Vagina (tissue), 2 donors: Measurements from ENCODE around the gene CNTNAP5. TPM values are rescaled to one million over a fixed set of nuclear protein-coding genes. Genes with fewer than 3 reads are reported as not detected.

Source experiments
- DNase-seq, 2 donors: peaks; one replicate each; pipeline ENCODE4 v3.0.0-alpha.2; 2017; ENCODE audit errors: extremely low spot score in 2 of 2
- H3K27ac ChIP-seq: fragments of 200-600 bp; sonication (generic); one replicate; pipeline ENCODE4 v1.5.1; 2019
- H3K27me3 ChIP-seq: fragments of 200-600 bp; sonication (generic); one replicate; pipeline ENCODE4 v1.5.1; 2019
- H3K36me3 ChIP-seq, 2 donors: fragments of 200-600 bp; sonication (generic); one replicate each; pipeline ENCODE4 v1.5.1; 2017 to 2019
- H3K4me1 ChIP-seq: fragments of 200-600 bp; sonication (generic); one replicate; pipeline ENCODE4 v1.5.1; 2019
- H3K4me3 ChIP-seq, 2 donors: fragments of 200-600 bp; sonication (generic); 1 replicate in 1 of 2; 2 replicates in 1 of 2; pipeline ENCODE4 v1.5.1; 2016 to 2019
- H3K9me3 ChIP-seq: fragments of 200-600 bp; sonication (generic); one replicate; pipeline ENCODE4 v1.5.1; 2019
- POLR2A ChIP-seq, 2 donors: fragments of 450-650 bp; IDR thresholded peaks; one replicate each; pipeline ENCODE4 v1.6.1; 2017; ENCODE audit warnings: antibody characterized with exemption in 2 of 2, mild to moderate bottlenecking in 2 of 2, moderate library complexity in 2 of 2
- POLR2AphosphoS5 ChIP-seq, 2 donors: sonication (generic); formaldehyde crosslinking; IDR thresholded peaks; one replicate each; pipeline ENCODE4 v1.9.0; 2017; ENCODE audit warnings: antibody characterized with exemption in 2 of 2, mild to moderate bottlenecking in 2 of 2, low read depth in 1 of 2; ENCODE audit not compliant: insufficient read depth in 1 of 2
- intact Hi-C: fragments of 100-400 bp; cut with DNase I; formaldehyde crosslinking; loops from one replicate; pipeline ENCODE4 v1.15.1; 2023
- total RNA-seq: library from RNA; depleted of rRNA; stranded (reverse); fragments of >200 nt; gene quantifications from one replicate; pipeline ENCODE4 v1.2.3, GENCODE V29; 2016
- TF ChIP-seq, protein P1 (sequence below), 3 experiments: fragments of 450-650 bp in 2 of 3; fragments of 200-600 bp in 1 of 3; sonication (generic) in 1 of 3; IDR thresholded peaks; one replicate each; pipeline ENCODE4 v1.5.1; 2017 to 2019; ENCODE audit warnings: antibody characterized with exemption in 3 of 3, mild to moderate bottlenecking in 2 of 3, moderate library complexity in 2 of 3

CNTNAP5 gene
- total RNA-seq, 1 donor from 2014 or later: not detected

DNA sequence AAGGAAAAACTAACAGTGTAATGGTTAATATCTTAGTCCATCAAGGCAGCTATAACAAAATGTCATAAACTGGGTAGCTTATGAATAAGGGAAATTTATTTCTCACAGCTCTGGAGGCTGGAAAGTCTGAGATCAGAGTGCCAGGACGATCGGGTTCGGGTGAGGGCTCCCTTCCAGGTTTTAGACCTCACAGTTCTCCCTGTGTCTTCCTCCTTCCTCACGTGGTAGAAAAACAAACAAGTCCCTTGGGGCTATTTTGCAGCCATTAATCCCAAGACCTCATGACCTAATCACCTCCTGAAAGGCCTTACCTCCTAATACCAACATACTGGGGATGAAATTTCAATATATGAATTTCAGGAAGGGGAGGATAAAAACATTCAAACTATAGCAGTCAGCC, 455.9 kb downstream of the CNTNAP5 start:
- Histone ChIP-seq H3K27me3 (no peaks in the 10 kb centered on the region), H3K27ac (no peak overlapping the region), H3K9me3 (no peaks in the 10 kb centered on the region), H3K4me1 (no peaks in the 10 kb centered on the region), H3K4me3 (no peak overlapping the region), H3K36me3 (no peaks in the 10 kb centered on the region)
- DNase-seq: no peak
- intact Hi-C loops: no loop called here
- TF ChIP-seq, protein P1, sequence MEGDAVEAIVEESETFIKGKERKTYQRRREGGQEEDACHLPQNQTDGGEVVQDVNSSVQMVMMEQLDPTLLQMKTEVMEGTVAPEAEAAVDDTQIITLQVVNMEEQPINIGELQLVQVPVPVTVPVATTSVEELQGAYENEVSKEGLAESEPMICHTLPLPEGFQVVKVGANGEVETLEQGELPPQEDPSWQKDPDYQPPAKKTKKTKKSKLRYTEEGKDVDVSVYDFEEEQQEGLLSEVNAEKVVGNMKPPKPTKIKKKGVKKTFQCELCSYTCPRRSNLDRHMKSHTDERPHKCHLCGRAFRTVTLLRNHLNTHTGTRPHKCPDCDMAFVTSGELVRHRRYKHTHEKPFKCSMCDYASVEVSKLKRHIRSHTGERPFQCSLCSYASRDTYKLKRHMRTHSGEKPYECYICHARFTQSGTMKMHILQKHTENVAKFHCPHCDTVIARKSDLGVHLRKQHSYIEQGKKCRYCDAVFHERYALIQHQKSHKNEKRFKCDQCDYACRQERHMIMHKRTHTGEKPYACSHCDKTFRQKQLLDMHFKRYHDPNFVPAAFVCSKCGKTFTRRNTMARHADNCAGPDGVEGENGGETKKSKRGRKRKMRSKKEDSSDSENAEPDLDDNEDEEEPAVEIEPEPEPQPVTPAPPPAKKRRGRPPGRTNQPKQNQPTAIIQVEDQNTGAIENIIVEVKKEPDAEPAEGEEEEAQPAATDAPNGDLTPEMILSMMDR (IDR thresholded peaks at IDR 0.05): no peak
- no peak for TF ChIP-seq POLR2AphosphoS5 (IDR thresholded peaks at IDR 0.05; ENCODE audit: insufficient read depth in 1 of 2, low read depth in 1 of 2)
- no peak for TF ChIP-seq POLR2A (IDR thresholded peaks at IDR 0.05)

GRCh38 chr2:124482044-124482443, 457.0 kb downstream of the CNTNAP5 start:
- no peaks in the 10 kb centered on the region for H3K4me1 ChIP-seq
- intact Hi-C loops: no loop called here
- no peak for DNase-seq

GRCh38 chr2:124482551-124482950, 457.5 kb downstream of the CNTNAP5 start:
- no peak overlapping the region for H3K27ac ChIP-seq
- H3K4me3 ChIP-seq: no peak overlapping the region
- intact Hi-C loops: no loop called here
- TF ChIP-seq POLR2A (IDR thresholded peaks at IDR 0.05) (no peak), POLR2AphosphoS5 (IDR thresholded peaks at IDR 0.05; ENCODE audit: insufficient read depth in 1 of 2, low read depth in 1 of 2) (no peak)
- TF ChIP-seq, protein P1 (IDR thresholded peaks at IDR 0.05): no peak
- H3K36me3 ChIP-seq: no peaks in the 10 kb centered on the region
- no peaks in the 10 kb centered on the region for H3K27me3 ChIP-seq
- no peaks in the 10 kb centered on the region for H3K4me1 ChIP-seq
- DNase-seq: no peak
- H3K9me3 ChIP-seq: no peaks in the 10 kb centered on the region

More at GRCh38 chr2:124482044-124482443, 457.0 kb downstream of the CNTNAP5 start:
- no peak for TF ChIP-seq POLR2AphosphoS5 (IDR thresholded peaks at IDR 0.05; ENCODE audit: insufficient read depth in 1 of 2, low read depth in 1 of 2)
- TF ChIP-seq, protein P1 (IDR thresholded peaks at IDR 0.05): no peak
- TF ChIP-seq POLR2A (IDR thresholded peaks at IDR 0.05): no peak
- Histone ChIP-seq H3K27me3 (no peaks in the 10 kb centered on the region), H3K36me3 (no peaks in the 10 kb centered on the region), H3K27ac (no peak overlapping the region), H3K9me3 (no peaks in the 10 kb centered on the region), H3K4me3 (no peak overlapping the region)

GRCh38 chr2:124485659-124486058, 460.6 kb downstream of the CNTNAP5 start:
- Histone ChIP-seq H3K27me3 (no peaks in the 10 kb centered on the region), H3K4me1 (no peaks in the 10 kb centered on the region), H3K4me3 (no peak overlapping the region), H3K36me3 (no peaks in the 10 kb centered on the region), H3K27ac (no peak overlapping the region), H3K9me3 (no peaks in the 10 kb centered on the region)
- TF ChIP-seq POLR2AphosphoS5 (IDR thresholded peaks at IDR 0.05; ENCODE audit: insufficient read depth in 1 of 2, low read depth in 1 of 2): no peak
- no peak for TF ChIP-seq POLR2A (IDR thresholded peaks at IDR 0.05)
- TF ChIP-seq, protein P1 (IDR thresholded peaks at IDR 0.05): no peak
- DNase-seq: no peak
- intact Hi-C loops: no loop called here

DNA sequence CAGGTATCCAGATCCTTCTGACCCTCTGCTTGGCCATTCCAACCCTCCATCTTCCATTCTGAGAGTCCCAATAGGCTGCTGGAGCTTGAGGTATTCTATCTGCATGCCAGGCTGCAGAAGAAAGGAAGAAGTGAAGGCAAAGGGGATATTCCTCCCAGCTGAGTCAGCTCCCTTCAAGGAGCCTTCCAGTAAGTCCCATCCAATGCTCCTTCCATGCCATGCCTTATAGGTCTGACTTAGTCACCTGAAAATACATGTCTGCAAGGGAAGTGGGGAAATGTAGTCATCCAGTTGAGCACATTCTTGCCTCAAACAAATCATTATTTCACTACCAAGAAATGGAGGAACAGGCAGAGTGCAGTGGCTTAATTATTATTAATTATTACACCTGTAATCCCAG, 464.6 kb downstream of the CNTNAP5 start:
- Histone ChIP-seq H3K27ac (no peak overlapping the region), H3K36me3 (no peaks in the 10 kb centered on the region), H3K4me3 (no peak overlapping the region), H3K4me1 (no peaks in the 10 kb centered on the region), H3K27me3 (no peaks in the 10 kb centered on the region), H3K9me3 (no peaks in the 10 kb centered on the region)
- DNase-seq: no peak
- TF ChIP-seq, protein P1 (IDR thresholded peaks at IDR 0.05): no peak
- no peak for TF ChIP-seq POLR2AphosphoS5 (IDR thresholded peaks at IDR 0.05; ENCODE audit: insufficient read depth in 1 of 2, low read depth in 1 of 2)
- no peak for TF ChIP-seq POLR2A (IDR thresholded peaks at IDR 0.05)
- intact Hi-C loops: no loop called here
